ENCODE results near the gene LBR.

DNA sequence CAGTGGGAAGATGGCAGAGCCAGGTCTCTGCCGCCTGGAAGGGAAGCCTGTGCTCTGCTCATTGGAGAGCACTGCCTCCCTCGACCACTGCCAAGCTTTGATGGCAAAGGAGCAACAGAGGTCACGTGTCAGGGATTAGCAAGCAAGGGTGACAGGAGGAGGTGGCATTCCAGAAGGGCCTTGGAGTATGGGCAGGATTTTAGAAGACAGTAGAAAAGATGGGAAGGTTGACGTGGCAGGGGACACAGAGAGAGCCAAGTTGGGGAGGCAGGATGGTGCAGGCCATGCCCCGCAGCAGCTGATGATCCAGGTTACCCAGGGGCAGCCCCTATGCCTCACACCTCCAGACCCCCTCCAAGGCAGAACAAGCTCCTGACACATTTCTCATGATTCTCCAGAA lies 21.9 kb upstream of the LBR start:
- no peak for TF ChIP-seq EZH2 (IDR thresholded peaks at IDR 0.05; ENCODE audit: borderline replicate concordance, low read length)
- TF ChIP-seq, protein P1, sequence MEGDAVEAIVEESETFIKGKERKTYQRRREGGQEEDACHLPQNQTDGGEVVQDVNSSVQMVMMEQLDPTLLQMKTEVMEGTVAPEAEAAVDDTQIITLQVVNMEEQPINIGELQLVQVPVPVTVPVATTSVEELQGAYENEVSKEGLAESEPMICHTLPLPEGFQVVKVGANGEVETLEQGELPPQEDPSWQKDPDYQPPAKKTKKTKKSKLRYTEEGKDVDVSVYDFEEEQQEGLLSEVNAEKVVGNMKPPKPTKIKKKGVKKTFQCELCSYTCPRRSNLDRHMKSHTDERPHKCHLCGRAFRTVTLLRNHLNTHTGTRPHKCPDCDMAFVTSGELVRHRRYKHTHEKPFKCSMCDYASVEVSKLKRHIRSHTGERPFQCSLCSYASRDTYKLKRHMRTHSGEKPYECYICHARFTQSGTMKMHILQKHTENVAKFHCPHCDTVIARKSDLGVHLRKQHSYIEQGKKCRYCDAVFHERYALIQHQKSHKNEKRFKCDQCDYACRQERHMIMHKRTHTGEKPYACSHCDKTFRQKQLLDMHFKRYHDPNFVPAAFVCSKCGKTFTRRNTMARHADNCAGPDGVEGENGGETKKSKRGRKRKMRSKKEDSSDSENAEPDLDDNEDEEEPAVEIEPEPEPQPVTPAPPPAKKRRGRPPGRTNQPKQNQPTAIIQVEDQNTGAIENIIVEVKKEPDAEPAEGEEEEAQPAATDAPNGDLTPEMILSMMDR (IDR thresholded peaks at IDR 0.05; ENCODE audit: low read length): no peak

Data from OCI-LY1 (cell line).